ENCODE results near the gene TOMM40L.
A peak's percentile ranks its signal among the peaks of the same experiment; 100 is the strongest.

TOMM40L gene

DNA sequence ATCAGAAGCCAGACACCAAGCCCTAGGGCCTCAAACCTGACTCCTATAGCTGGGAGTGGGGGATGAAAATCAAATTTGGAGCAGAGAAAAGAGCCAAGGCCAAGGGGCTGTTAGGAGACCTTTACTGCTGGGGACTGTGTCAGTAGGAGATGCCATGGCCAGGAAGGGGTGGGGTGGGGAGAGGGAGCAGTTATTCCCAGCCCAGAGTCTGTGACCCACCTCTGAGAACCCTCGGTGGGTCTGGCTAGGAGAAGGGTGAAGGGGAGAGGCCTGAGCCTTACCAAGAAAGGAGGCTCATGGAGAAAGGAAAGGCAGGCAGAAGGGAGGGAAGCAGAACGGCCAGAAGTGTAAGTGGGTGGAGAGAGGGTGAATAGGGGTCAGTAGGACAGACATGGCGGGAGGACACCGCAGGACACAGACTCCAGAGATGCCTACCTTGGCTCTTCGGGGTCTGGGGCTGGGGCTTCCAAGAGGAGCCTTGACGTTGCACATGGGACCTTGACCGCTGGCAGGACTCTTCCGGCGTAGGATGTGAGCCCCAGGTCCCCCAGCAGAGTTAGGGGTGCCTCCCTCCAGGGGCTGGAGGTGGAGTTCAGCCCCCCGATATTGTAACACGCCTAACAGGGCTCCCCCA lies 28.2 kb upstream of the TOMM40L start:
- DNase-seq, result no peak

- no peak for DNase-seq
Measured at GRCh38 chr1:161198194-161198896, 27.5 kb upstream of the TOMM40L start.

DNA sequence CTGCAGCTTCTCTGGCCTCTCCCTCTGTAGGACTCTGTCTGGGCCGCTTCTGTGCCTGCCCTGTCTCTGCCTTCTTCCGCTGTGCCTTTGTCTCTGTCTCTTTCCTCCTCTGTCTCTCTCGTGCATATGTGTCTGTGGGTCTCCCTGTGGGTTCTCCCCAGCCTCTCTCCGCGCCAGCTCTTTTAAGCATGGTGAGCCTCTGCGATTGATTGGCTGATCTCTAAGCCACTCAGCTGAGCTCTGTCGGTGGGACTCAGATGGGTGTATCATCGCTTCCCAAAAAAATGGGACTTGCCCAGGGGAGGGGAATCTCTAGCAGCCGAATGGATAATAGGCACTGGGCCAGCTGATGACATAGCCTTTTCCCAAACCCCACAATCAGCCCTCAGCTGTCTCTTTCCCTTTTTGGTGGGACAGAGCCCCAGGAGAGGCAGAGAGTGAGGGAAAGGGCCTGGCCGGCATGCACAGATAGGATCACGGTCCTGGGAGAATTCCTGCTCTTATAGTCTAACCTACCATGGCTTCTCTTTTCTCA lies 26.9 kb upstream of the TOMM40L start, which contains the start of gene ADAMTS4:
Gene ADAMTS4, minus strand, starts transcription at position 158 of the 535 bp plus-strand sequence. CDS start 427 bp downstream, outside the sequence.
- DNase-seq, result no peak

- DNase-seq, result no peak
Measured at GRCh38 chr1:161199506-161200139, 26.2 kb upstream of the TOMM40L start.

GRCh38 chr1:161200421-161200991 lies 25.4 kb upstream of the TOMM40L start:
- DNase-seq, result no peak

DNA sequence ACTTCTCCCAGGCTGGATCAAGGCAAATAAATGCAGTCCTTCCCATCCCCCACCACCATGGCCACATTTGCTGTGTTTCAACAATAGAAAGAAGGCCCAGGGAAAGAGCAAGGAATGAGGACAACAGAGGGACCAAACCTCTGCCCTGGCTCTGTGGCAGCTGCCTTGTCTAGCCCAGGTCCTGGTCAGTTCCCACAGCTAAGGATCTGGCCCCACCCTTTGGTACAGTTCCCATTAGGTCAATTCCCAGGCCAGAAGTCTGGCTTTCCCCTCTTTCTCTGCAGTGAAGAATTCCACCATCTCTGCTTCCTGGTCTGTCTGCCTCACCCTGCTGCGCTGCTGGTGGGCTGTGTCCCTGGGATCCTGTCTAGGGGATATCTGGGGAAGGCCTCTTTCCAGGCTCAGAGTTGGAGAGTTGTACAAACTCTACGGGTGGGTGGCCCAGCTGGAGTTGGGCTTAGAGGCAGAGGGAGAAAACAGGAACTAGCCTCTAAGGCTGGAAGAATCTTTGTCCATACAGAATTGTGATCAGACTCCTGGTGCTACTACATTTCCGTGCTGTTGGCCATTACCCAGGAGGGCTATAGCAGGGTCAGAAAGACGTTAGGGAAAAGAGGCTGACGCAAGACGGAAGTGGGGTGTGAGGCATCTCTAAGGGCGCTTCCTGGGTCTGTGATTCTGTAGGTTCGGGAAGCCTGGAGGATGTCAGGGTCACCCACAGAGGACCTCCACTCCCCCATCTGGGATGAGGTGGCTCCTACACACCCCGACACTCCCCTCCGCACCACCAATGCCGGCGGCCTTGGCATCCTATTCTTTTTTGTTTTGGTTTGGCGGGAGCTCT lies 24.6 kb upstream of the TOMM40L start:
- DNase-seq, result no peak

GRCh38 chr1:161201836-161202712 lies 23.8 kb upstream of the TOMM40L start, which contains the start of gene NDUFS2:
NDUFS2 (plus strand) TSS chr1:161202367; CDS start chr1:161202386, 19 bp downstream.
- DNase-seq, result peak; percentile 92

GRCh38 chr1:161206411-161207140 lies 19.3 kb upstream of the TOMM40L start:
- DNase-seq, result no peak

DNA sequence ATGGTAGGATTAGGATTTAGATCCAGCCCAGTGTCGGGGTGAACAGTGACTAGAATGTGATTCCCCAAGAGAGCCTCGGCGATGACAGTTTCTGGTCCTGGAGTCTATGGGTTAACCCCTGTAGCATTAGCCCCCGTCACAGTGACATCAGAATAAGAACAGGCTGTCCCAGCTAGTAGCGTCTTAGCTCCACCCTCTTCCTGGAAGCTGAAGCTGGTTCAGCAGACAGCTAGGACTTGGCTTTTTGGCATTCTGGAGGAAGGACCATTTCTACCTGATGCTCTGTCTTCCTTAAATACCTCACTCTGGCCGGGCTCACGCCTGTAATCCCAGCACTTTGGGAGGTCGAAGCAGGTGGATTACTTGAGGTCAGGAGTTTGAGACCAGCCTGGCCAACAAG lies 18.7 kb upstream of the TOMM40L start:
- no peak for DNase-seq

- DNase-seq, result peak; percentile 55
Measured at GRCh38 chr1:161209790-161210409, 16.0 kb upstream of the TOMM40L start.

DNA sequence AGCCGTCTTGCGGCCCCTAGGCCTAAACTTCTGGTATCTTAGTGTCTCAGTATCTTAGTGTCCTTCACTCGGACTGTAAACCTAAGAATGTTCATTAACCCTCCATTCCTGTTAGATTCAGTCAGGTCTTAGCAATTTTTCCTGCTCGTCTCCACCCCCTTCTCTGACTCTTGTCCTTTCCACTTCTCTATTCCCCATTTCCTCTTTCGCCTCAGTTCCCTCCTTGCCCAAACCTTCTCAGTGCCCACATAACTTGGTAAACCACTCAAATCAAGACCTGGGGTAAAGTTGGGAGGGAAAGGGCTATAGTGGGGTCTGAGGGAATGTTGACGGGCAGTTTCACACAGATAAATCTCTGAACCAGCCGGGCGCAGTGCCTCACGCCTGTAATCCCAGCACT lies 11.5 kb upstream of the TOMM40L start:
- no peak for DNase-seq

GRCh38 chr1:161215076-161215475 lies 10.8 kb upstream of the TOMM40L start, which contains the start of gene FCER1G:
FCER1G (plus strand) TSS chr1:161215295; CDS start chr1:161215322, 27 bp downstream.
- no peak for DNase-seq

- no peak for DNase-seq
Measured at GRCh38 chr1:161216945-161217712, 8.7 kb upstream of the TOMM40L start.

DNA sequence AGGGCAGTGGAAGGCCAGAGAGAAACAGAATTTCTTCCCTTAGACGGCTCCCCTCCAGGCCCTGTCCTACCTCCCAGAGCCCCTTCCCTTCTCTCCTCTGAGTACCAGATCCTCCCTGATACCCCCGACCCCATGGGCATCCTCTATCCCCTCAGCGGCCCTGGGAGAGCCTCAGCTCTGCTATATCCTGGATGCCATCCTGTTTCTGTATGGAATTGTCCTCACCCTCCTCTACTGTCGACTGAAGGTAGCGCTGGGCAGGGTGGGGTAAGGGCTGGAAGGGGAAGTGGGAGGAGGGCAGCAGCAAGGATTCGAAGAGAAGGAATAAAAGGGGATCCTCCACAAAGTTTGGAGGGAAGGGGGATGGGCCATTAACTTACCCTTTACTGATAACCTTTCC lies 8.0 kb upstream of the TOMM40L start:
- DNase-seq, result no peak

- no peak for DNase-seq
Measured at GRCh38 chr1:161218301-161219077, 7.4 kb upstream of the TOMM40L start.

GRCh38 chr1:161219078-161219892 lies 6.6 kb upstream of the TOMM40L start:
- no peak for DNase-seq

DNA sequence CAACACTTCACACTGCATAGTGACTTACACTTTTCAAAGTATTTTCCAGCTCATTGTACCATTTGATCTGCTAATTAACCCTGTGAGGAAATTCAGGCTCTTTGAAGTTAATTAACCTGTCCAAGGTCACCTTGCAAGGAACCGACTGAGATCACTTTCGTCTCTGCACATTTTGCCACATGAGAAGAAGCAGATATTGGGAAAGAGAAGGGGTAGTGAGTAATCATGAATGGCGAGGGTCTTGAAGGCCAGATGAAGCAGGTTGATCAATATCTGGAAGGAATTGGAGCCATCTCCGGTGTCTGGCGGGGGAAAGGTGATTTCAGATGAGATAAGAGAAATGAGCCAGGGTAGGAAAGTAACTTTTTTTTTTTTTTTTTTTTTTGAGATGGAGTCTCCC lies 5.9 kb upstream of the TOMM40L start:
- no peak for DNase-seq
